ENCODE measurements around the gene SLC22A5.

The SLC22A5 gene

DNA sequence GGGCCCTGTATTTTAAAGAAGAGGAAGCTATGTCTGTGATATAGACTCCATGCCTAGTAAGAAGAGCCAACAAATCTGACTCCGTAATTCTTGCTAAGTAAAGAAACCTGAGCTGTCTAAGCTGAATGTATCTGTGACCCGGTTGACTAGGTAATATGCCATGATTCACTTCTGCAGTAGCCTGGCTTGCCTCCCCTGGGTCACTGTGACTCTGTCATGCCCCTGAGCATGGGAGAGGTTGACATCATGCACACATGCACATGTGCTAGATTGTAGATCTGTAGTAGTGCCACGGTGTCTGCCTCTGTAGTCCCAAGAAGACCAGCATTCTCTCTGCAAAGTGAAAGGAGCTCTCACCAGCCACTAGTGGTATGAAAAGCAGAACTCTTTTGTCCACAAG, 9.1 kb downstream of the SLC22A5 start:
- Histone ChIP-seq H3K4me3 (ENCODE audit: low read depth, low read length) (no peak overlapping the region), H3K9me3 (ENCODE audit: control insufficient read depth, low read length) (no peaks in the 10 kb centered on the region), H3K4me1 (peaks cover 31% of the 10 kb centered on the region), H3K79me2 (peaks cover 51% of the 10 kb centered on the region), H3K27ac (peak overlapping the region; percentile 27), H2AFZ (no peak overlapping the region), H3K9ac (no peak overlapping the region), H3K36me3 (ENCODE audit: control insufficient read depth, insufficient read depth, low read length) (no peaks in the 10 kb centered on the region), H3K27me3 (ENCODE audit: control insufficient read depth, insufficient read depth, low read length) (no peaks in the 10 kb centered on the region), H3K4me2 (ENCODE audit: low read length) (peak overlapping the region; percentile 27)
- TF ChIP-seq, protein P1, sequence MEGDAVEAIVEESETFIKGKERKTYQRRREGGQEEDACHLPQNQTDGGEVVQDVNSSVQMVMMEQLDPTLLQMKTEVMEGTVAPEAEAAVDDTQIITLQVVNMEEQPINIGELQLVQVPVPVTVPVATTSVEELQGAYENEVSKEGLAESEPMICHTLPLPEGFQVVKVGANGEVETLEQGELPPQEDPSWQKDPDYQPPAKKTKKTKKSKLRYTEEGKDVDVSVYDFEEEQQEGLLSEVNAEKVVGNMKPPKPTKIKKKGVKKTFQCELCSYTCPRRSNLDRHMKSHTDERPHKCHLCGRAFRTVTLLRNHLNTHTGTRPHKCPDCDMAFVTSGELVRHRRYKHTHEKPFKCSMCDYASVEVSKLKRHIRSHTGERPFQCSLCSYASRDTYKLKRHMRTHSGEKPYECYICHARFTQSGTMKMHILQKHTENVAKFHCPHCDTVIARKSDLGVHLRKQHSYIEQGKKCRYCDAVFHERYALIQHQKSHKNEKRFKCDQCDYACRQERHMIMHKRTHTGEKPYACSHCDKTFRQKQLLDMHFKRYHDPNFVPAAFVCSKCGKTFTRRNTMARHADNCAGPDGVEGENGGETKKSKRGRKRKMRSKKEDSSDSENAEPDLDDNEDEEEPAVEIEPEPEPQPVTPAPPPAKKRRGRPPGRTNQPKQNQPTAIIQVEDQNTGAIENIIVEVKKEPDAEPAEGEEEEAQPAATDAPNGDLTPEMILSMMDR (IDR thresholded peaks at IDR 0.05), result no peak

DNA sequence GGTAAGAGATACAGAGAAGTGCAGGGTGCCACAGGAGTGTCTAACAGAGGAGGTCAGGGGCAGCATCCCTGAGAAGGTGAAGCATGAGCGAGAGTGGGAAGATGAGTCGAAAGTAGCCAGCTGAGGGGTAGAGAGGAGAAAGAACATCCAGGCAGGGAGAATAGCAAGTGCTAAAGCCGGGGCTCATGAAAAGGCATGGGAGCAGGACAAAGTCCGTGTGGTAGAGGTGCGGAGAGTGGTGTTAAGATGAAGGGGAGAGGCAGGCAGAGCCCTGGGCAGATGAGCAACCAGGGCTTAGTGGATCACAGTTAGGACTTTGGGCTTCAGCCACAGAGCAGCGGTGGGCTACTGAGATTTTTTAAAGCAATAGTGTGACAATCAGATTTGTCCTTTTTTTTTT, 10.5 kb downstream of the SLC22A5 start:
- Histone ChIP-seq H3K9me3 (ENCODE audit: control insufficient read depth, low read length) (no peaks in the 10 kb centered on the region), H3K9ac (no peak overlapping the region), H3K27ac (no peak overlapping the region), H3K36me3 (ENCODE audit: control insufficient read depth, insufficient read depth, low read length) (no peaks in the 10 kb centered on the region), H3K4me3 (ENCODE audit: low read depth, low read length) (no peak overlapping the region), H3K4me2 (ENCODE audit: low read length) (no peak overlapping the region), H3K79me2 (peaks cover 40% of the 10 kb centered on the region), H3K27me3 (ENCODE audit: control insufficient read depth, insufficient read depth, low read length) (no peaks in the 10 kb centered on the region), H3K4me1 (peaks cover 23% of the 10 kb centered on the region), H2AFZ (no peak overlapping the region)
- TF ChIP-seq, protein P1 (IDR thresholded peaks at IDR 0.05), result no peak

DNA sequence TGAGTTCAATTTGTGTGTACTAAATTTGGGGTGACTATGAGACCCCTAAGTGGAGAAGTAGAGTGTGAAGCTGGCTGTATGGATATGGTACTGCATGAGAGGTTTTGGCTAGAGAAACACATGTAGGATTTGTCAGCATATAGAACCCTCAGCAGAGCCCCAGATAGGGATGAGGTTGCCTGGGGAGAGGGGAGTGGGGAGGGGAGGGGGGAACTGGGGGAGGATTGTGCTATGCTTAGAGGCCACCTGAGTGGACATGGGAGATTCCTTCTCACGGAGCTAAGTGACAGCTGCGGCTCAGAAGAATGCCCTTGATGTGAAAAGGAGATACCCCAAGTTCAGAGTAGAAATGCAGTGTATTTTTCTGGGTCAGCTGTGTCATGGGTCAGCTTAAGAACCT, 11.2 kb downstream of the SLC22A5 start:
- TF ChIP-seq, protein P1 (IDR thresholded peaks at IDR 0.05), result no peak
- Histone ChIP-seq H2AFZ (no peak overlapping the region), H3K9me3 (ENCODE audit: control insufficient read depth, low read length) (no peaks in the 10 kb centered on the region), H3K4me2 (ENCODE audit: low read length) (no peak overlapping the region), H3K36me3 (ENCODE audit: control insufficient read depth, insufficient read depth, low read length) (no peaks in the 10 kb centered on the region), H3K4me1 (peaks cover 30% of the 10 kb centered on the region), H3K4me3 (ENCODE audit: low read depth, low read length) (no peak overlapping the region), H3K79me2 (peaks cover 42% of the 10 kb centered on the region), H3K27ac (no peak overlapping the region), H3K27me3 (ENCODE audit: control insufficient read depth, insufficient read depth, low read length) (no peaks in the 10 kb centered on the region), H3K9ac (no peak overlapping the region)

DNA sequence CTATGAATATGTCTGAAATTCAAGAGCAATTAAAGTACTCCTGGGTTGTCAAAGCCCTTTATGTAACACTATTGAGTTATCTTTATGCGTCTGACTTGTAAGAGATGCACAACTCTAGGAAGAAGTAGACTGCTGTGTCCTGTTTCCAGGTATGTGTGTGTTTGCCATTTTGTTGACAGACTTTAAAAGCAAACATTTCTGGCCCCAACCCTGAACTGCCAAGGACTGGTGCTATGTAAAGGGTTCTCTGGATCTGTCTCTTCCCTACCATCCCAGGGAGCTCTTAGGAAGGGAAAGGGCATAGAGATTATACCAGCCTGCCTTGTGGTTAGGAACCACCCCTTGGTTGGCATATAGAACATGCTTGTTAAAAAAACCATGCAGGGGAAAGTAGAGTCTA, 12.1 kb downstream of the SLC22A5 start:
- Histone ChIP-seq H3K36me3 (ENCODE audit: control insufficient read depth, insufficient read depth, low read length) (no peaks in the 10 kb centered on the region), H3K27ac (no peak overlapping the region)

DNA sequence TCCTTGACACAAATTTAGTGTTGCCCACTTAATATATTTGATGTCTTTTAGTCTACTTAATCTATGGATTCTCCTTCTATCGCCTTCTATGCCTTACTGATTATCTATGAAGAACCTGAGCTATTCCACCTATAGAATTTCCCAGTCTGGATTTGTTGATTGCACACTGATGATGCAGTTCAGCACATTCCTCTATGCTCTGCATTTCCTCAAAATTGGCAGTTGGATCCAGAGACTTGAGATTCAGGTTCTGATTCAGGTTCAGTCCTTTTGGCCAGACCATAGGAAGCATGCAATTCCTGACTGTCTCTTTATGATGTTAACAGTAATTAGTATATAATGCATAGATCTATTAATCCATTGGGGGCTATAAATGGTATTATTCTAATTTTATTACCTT, 13.8 kb downstream of the SLC22A5 start:
- no peak overlapping the region for H3K4me2 ChIP-seq (ENCODE audit: low read length)
- H3K79me2 ChIP-seq, result peaks cover 26% of the 10 kb centered on the region
- H3K9me3 ChIP-seq (ENCODE audit: control insufficient read depth, low read length), result no peaks in the 10 kb centered on the region
- no peak overlapping the region for H3K4me3 ChIP-seq (ENCODE audit: low read depth, low read length)
- TF ChIP-seq, protein P1 (IDR thresholded peaks at IDR 0.05), result no peak
- H3K9ac ChIP-seq, result no peak overlapping the region
- H3K27me3 ChIP-seq (ENCODE audit: control insufficient read depth, insufficient read depth, low read length), result no peaks in the 10 kb centered on the region
- peaks cover 28% of the 10 kb centered on the region for H3K4me1 ChIP-seq
- H3K36me3 ChIP-seq (ENCODE audit: control insufficient read depth, insufficient read depth, low read length), result no peaks in the 10 kb centered on the region
- no peak overlapping the region for H3K27ac ChIP-seq
- H2AFZ ChIP-seq, result no peak overlapping the region

More for the DNA sequence above, 12.1 kb downstream of the SLC22A5 start:
- Histone ChIP-seq H3K9ac (no peak overlapping the region), H3K9me3 (ENCODE audit: control insufficient read depth, low read length) (no peaks in the 10 kb centered on the region), H3K27me3 (ENCODE audit: control insufficient read depth, insufficient read depth, low read length) (no peaks in the 10 kb centered on the region), H3K4me1 (peaks cover 34% of the 10 kb centered on the region), H3K4me3 (ENCODE audit: low read depth, low read length) (no peak overlapping the region), H3K4me2 (ENCODE audit: low read length) (no peak overlapping the region), H2AFZ (no peak overlapping the region), H3K79me2 (peaks cover 35% of the 10 kb centered on the region)
- TF ChIP-seq, protein P1 (IDR thresholded peaks at IDR 0.05), result no peak

All from parathyroid adenoma (tissue), 2 donors.